HepG2 (cell line): ENCODE results near the gene THAP10.

Experiments used
- CTCF ChIP-seq: sonication (generic); formaldehyde crosslinking; IDR thresholded peaks from 2 replicates; pipeline ENCODE4 v1.5.0; 2020; ENCODE audit warnings: mild to moderate bottlenecking, missing genetic modification reagents, moderate library complexity
- EZH2 ChIP-seq: conservative IDR thresholded peaks from 2 replicates; pipeline ENCODE4 v1.6.1; 2012; ENCODE audit warnings: mild to moderate bottlenecking, low read depth, low read length, moderate library complexity
- GZF1 ChIP-seq: sonication (generic); formaldehyde crosslinking; IDR thresholded peaks from 2 replicates; pipeline ENCODE4 v1.5.1; 2020; ENCODE audit warnings: mild to moderate bottlenecking, missing genetic modification reagents
- HNF4A ChIP-seq: sonication (generic); formaldehyde crosslinking; IDR thresholded peaks from 2 replicates; pipeline ENCODE4 v1.4.0; 2020; ENCODE audit warnings: missing genetic modification reagents
- HNF4G ChIP-seq, 2 experiments: sonication (generic) in 1 of 2; formaldehyde crosslinking in 1 of 2; IDR thresholded peaks; 2 replicates each; pipeline versions ENCODE4 v1.4.0 to v1.6.1; 2011 to 2020; ENCODE audit warnings: borderline replicate concordance in 2 of 2, low read depth in 2 of 2, mild to moderate bottlenecking in 2 of 2, low read length in 1 of 2, missing genetic modification reagents in 1 of 2, moderate library complexity in 1 of 2
- ISX ChIP-seq: sonication (generic); formaldehyde crosslinking; conservative IDR thresholded peaks from 2 replicates; pipeline ENCODE4 v1.5.0; 2020; ENCODE audit warnings: missing genetic modification reagents
- MYC ChIP-seq: sonication (generic); formaldehyde crosslinking; IDR thresholded peaks from 2 replicates; pipeline ENCODE4 v1.9.0; 2021; ENCODE audit warnings: missing genetic modification reagents, borderline replicate concordance
- POLR2AphosphoS5 ChIP-seq: IDR thresholded peaks from 2 replicates; pipeline ENCODE4 v1.6.1; 2012; ENCODE audit warnings: low read depth, low read length
- SIN3A ChIP-seq: IDR thresholded peaks from 2 replicates; pipeline ENCODE4 v1.6.1; 2011; ENCODE audit warnings: low read depth, mild to moderate bottlenecking, control low read depth, low read length, borderline replicate concordance
- YY1 ChIP-seq: IDR thresholded peaks from 2 replicates; pipeline ENCODE4 v1.6.1; 2011; ENCODE audit warnings: low read length, low read depth, moderate library complexity, mild to moderate bottlenecking; ENCODE audit not compliant: insufficient read depth, insufficient replicate concordance
- ZFX ChIP-seq: sonication (generic); formaldehyde crosslinking; IDR thresholded peaks from 2 replicates; pipeline ENCODE4 v1.4.0; 2020; ENCODE audit warnings: mild to moderate bottlenecking, low read depth, missing genetic modification reagents, moderate library complexity
- ZNF446 ChIP-seq: sonication (generic); formaldehyde crosslinking; IDR thresholded peaks from 2 replicates; pipeline ENCODE4 v1.5.0; 2020; ENCODE audit warnings: mild to moderate bottlenecking, missing genetic modification reagents
- ZNF580 ChIP-seq: IDR thresholded peaks from 2 replicates; pipeline ENCODE4 v1.6.1; 2016; ENCODE audit warnings: low read depth, borderline replicate concordance
- ZNF703 ChIP-seq: sonication (generic); formaldehyde crosslinking; IDR thresholded peaks from 2 replicates; pipeline ENCODE4 v1.5.1; 2020; ENCODE audit warnings: missing genetic modification reagents, mild to moderate bottlenecking, moderate library complexity, borderline replicate concordance

- no peak for TF ChIP-seq ZNF446 (CRISPR knock-in tag)
- peak; percentile 61 for TF ChIP-seq CTCF (CRISPR knock-in tag)
- no peak for TF ChIP-seq EZH2
- no peak for TF ChIP-seq GZF1 (CRISPR knock-in tag)
- no peak for TF ChIP-seq ZNF580 (CRISPR knock-in tag)
- TF ChIP-seq SIN3A, result no peak
- no peak for TF ChIP-seq MYC (CRISPR knock-in tag)
- no peak for TF ChIP-seq ZFX
- no peak for TF ChIP-seq YY1
- no peak for TF ChIP-seq ISX
- TF ChIP-seq POLR2AphosphoS5, result no peak
- TF ChIP-seq HNF4A (CRISPR knock-in tag), result peak; percentile 39; the same call in 1 of the 2 replicates
- TF ChIP-seq HNF4G (IDR thresholded peaks at IDR 0.05; ENCODE audit: borderline replicate concordance, low read depth, low read length), result no peak
- TF ChIP-seq HNF4G (CRISPR knock-in tag; IDR thresholded peaks at IDR 0.05; ENCODE audit: borderline replicate concordance, low read depth), result no peak
- TF ChIP-seq ZNF703, result no peak
Observed at GRCh38 chr15:70875001-70875782, 17.0 kb downstream of the THAP10 start.
